Spleen (tissue), 7 donors: ENCODE results near the gene UCK2.

Source experiments
- POLR2A ChIP-seq, 3 donors: fragments of 450-650 bp; IDR thresholded peaks; one replicate each; pipeline ENCODE4 v1.5.1; 2017; ENCODE audit warnings: antibody characterized with exemption in 3 of 3, mild to moderate bottlenecking in 1 of 3
- POLR2AphosphoS5 ChIP-seq, 3 donors: sonication (generic); formaldehyde crosslinking; IDR thresholded peaks; one replicate each; pipeline ENCODE4 v1.5.1; 2017; ENCODE audit warnings: antibody characterized with exemption in 3 of 3
- TF ChIP-seq, protein P1 (sequence below), 11 experiments: fragments of 200-600 bp in 7 of 11; fragments of 450-650 bp in 4 of 11; sonication (generic) in 4 of 11; IDR thresholded peaks in 8 of 11; conservative IDR thresholded peaks in 3 of 11; 1 replicate in 7 of 11; 2 replicates in 4 of 11; pipeline versions ENCODE4 v1.4.0 to v1.8.0; 2016 to 2021; ENCODE audit warnings: antibody characterized with exemption in 11 of 11, inconsistent platforms in 4 of 11, mild to moderate bottlenecking in 1 of 11
- donor health status: DM: no; HTN: no; CAD: no; lungs with moderate emphysema.
- donor health status: DM: no; HTN: no; CAD: no.
- donor health status: DM: no; HTN: no; CAD: no.

DNA sequence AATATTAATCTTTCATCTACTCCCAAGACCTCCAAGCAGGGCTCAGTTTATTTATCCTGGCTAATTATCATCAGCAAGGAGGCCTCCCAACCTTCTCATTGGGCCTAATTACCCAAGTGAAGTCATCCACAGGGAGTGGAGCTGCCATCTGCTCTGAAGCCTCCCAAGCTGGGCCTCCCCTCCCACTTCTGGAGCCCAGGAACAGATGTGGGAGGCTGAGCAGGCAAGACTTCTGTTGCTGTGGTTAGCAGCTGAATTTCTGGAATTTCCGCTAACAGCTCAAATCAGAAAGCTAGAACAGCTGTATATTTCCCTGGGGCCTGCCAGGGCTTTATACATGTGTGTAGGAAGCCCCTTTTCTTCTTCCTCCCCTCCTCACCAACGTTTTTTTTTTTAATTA, 127.5 kb downstream of the UCK2 start:
- TF ChIP-seq, protein P1, sequence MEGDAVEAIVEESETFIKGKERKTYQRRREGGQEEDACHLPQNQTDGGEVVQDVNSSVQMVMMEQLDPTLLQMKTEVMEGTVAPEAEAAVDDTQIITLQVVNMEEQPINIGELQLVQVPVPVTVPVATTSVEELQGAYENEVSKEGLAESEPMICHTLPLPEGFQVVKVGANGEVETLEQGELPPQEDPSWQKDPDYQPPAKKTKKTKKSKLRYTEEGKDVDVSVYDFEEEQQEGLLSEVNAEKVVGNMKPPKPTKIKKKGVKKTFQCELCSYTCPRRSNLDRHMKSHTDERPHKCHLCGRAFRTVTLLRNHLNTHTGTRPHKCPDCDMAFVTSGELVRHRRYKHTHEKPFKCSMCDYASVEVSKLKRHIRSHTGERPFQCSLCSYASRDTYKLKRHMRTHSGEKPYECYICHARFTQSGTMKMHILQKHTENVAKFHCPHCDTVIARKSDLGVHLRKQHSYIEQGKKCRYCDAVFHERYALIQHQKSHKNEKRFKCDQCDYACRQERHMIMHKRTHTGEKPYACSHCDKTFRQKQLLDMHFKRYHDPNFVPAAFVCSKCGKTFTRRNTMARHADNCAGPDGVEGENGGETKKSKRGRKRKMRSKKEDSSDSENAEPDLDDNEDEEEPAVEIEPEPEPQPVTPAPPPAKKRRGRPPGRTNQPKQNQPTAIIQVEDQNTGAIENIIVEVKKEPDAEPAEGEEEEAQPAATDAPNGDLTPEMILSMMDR (IDR thresholded peaks at IDR 0.05 in 8 of 11, conservative IDR thresholded peaks at IDR 0.05 in 3 of 11): no peak
- TF ChIP-seq POLR2A (IDR thresholded peaks at IDR 0.05) (no peak), POLR2AphosphoS5 (IDR thresholded peaks at IDR 0.05) (no peak)
